ENCODE data around the gene SEMA3F. TPM values are rescaled to one million over a fixed set of nuclear protein-coding genes. Genes with fewer than 3 reads are reported as not detected.
A peak's percentile ranks its signal among the peaks of the same experiment; 100 is the strongest.

The SEMA3F gene
- total RNA-seq, 4 donors from 2014 or later, result 13.2 to 44.2 (median 38.2) TPM

DNA sequence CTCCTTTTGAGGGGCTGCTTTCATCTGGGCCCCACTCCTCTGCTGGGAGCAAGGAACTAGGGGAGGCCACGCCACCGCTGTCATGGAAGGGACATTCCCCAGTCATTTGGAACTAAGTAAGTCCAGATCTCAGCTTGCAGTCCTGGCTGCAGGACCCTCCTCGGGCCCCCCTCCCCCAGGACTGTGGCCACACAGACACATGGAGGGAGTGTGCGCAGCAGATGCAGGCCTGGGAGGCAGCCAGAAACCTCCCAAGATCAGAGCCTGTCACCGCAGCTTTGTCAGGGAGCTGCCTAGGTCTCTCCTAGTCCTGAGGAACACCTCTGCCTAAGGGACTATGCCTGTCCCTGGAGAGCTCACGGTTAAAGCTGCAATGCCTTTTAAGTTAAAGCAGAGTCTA is 7.3 kb upstream of the SEMA3F start:
- Histone ChIP-seq H3K9me3 (no peaks in the 10 kb centered on the region), H3K36me3 (no peaks in the 10 kb centered on the region), H3K4me1 (peaks cover 0 to 5% of the 10 kb centered on the region in 2 donors), H3K27me3 (no peaks in the 10 kb centered on the region), H3K4me3 (replicated peaks in 1 of 3) (no peak overlapping the region), H3K27ac (no peak overlapping the region)
- intact Hi-C loops (cut with DNase I), result no loop called here
- no peak for DNase-seq
- no peak for TF ChIP-seq POLR2A (IDR thresholded peaks at IDR 0.05)
- TF ChIP-seq, protein P1, sequence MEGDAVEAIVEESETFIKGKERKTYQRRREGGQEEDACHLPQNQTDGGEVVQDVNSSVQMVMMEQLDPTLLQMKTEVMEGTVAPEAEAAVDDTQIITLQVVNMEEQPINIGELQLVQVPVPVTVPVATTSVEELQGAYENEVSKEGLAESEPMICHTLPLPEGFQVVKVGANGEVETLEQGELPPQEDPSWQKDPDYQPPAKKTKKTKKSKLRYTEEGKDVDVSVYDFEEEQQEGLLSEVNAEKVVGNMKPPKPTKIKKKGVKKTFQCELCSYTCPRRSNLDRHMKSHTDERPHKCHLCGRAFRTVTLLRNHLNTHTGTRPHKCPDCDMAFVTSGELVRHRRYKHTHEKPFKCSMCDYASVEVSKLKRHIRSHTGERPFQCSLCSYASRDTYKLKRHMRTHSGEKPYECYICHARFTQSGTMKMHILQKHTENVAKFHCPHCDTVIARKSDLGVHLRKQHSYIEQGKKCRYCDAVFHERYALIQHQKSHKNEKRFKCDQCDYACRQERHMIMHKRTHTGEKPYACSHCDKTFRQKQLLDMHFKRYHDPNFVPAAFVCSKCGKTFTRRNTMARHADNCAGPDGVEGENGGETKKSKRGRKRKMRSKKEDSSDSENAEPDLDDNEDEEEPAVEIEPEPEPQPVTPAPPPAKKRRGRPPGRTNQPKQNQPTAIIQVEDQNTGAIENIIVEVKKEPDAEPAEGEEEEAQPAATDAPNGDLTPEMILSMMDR (IDR thresholded peaks at IDR 0.05), result no peak
- WGBS, 2 donors, result 88 to 95% methylated on average over 4 of the region's 6 CpGs

DNA sequence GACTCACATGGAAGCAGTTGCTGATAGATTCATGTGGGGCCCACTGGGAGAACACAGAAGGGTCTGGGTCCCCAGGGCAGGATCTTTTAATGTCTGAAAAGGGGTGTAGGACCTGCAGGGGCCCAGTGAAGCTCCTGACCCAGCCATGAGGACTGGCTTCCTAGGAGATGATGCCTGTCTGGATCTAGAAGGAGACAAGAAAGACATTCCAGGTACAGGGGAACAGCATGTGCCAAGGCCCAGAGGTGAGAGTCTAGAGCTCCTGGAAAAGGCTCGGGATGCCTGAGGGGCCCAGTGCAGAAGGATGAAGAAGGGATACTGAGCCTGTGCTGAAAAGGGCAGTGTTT is 4.7 kb upstream of the SEMA3F start:
- H3K27ac ChIP-seq, result no peak overlapping the region
- H3K36me3 ChIP-seq, result no peaks in the 10 kb centered on the region
- H3K9me3 ChIP-seq, result no peaks in the 10 kb centered on the region
- 83 to 91% methylated on average over 1 of the region's 1 CpG for WGBS, 2 donors
- no peaks in the 10 kb centered on the region for H3K27me3 ChIP-seq
- TF ChIP-seq, protein P1 (IDR thresholded peaks at IDR 0.05), result no peak
- TF ChIP-seq POLR2A (IDR thresholded peaks at IDR 0.05), result no peak
- DNase-seq, result no peak
- intact Hi-C loops (cut with DNase I), result no loop called here
- H3K4me1 ChIP-seq, result peaks cover 6 to 9% of the 10 kb centered on the region in 2 donors
- no peak overlapping the region for H3K4me3 ChIP-seq (replicated peaks in 1 of 3)

DNA sequence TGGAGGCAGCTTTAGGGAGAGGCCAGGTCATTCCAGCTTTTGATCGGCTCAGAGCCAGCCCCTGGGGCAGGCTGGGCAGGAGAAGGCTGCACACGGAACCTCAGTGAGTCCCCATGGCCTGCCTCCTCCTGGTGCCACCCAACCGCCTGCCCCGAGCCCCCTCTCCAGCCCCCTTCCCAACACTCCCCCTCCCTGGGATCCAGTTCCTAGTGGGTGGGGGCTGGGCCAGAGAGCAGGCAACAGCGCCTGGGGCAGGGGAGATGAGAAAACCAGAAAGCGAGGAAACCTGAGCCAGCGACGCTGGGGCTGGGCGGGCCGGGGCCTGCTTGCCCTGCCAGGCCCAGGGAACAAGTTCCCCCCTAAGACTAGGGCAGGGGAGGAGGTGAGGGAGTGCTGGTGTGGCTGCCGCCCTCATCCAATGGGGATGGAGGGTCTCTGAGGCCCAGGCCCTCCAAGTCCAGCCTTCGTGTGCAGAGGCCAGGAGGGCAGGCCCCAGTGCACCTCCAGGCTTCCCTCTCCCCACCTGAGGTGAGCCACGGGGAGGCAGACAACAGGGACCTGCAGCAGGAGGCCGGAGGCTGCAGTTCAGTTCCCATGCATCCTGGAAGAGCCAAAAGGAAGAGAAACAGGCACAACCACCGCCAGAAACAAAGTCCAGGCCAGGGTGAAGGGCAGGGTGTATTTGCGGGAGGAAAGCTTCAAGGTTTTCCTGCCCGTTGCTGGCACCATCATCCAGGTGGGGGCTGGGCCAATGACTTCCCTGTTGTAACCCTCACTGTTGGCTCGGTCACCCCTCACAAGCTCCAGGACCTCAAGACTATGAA is 4.0 kb upstream of the SEMA3F start:
- intact Hi-C loops (cut with DNase I), result no loop called here
- H3K27me3 ChIP-seq, result no peaks in the 10 kb centered on the region
- H3K27ac ChIP-seq, result peak overlapping the region in 1 of 3 donors; percentile 13
- 60 to 64% methylated on average over 12 to 14 of the region's 18 CpGs for WGBS, 2 donors
- H3K36me3 ChIP-seq, result no peaks in the 10 kb centered on the region
- no peak overlapping the region for H3K4me3 ChIP-seq (replicated peaks in 1 of 3)
- no peak for TF ChIP-seq POLR2A (IDR thresholded peaks at IDR 0.05)
- TF ChIP-seq, protein P1 (IDR thresholded peaks at IDR 0.05), result no peak
- H3K9me3 ChIP-seq, result no peaks in the 10 kb centered on the region
- DNase-seq, result peak in 1 of 2 donors; percentile 53
- peaks cover 13 to 15% of the 10 kb centered on the region in 2 donors for H3K4me1 ChIP-seq

DNA sequence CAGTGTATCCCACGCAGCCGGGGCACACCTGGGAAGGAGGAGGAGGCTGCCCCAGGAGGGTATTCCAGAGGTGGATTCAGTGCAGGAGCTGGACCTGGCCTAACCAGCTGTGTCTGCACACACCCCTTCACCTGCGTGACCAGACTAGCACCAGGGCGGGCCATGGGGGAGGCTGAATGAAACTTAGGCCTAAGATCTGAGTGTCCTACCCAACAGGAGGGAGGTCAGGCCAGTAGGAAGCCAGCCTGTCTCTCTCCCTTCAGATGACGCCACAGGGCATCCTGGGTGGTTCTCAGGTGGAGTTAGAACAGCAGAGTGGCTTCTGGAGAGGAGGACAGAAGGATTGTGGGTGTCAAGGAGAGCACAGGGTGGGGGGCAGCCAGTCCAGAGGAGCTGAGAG is 3.4 kb upstream of the SEMA3F start:
- Histone ChIP-seq H3K36me3 (no peaks in the 10 kb centered on the region), H3K9me3 (no peaks in the 10 kb centered on the region), H3K27ac (no peak overlapping the region), H3K4me1 (peaks cover 20 to 21% of the 10 kb centered on the region in 2 donors), H3K27me3 (no peaks in the 10 kb centered on the region), H3K4me3 (replicated peaks in 1 of 3) (no peak overlapping the region)
- TF ChIP-seq, protein P1 (IDR thresholded peaks at IDR 0.05), result no peak
- TF ChIP-seq POLR2A (IDR thresholded peaks at IDR 0.05), result no peak
- 53 to 73% methylated on average over 3 to 4 of the region's 5 CpGs for WGBS, 2 donors
- intact Hi-C loops (cut with DNase I), result no loop called here
- DNase-seq, result peak in 1 of 2 donors; percentile 62

DNA sequence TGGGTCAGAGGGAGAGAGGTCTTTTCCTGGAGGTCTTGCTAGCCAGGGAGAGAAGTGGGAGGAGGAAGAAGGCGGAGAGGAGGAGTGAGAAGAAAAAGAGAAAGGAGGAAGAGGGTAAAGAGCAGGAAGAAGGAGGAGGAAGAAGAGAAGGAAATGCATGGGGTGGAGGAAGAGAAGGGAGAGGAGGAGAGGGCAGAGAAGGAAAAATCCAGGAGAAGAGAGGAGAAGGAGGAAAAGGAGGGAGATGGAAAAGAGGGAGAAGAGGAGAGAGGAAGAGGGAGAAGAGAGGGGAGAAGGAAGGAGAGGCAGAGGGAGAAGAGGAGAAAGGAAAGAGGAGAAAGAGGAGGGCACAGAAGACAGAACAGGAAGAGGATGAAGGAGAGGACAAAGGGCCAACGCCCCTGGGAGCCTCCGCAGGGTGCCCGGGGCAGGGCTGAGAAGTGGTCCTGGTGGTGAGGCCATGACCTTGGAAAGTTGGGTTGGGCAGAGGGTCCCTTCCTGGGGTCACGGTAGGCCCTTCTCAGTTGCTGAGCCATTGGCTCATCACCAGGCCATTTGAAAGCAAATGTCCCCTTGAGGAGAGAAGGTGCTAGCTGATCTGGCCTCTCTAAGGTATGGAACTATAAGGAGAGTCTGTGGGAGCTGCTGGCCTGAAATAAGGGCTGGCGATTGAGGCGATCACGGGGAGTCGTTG is 1.2 kb upstream of the SEMA3F start:
- DNase-seq, result no peak
- no peaks in the 10 kb centered on the region for H3K9me3 ChIP-seq
- H3K27ac ChIP-seq, result peak overlapping the region in 1 of 3 donors; percentile 59
- peaks cover 32 to 42% of the 10 kb centered on the region in 2 donors for H3K4me1 ChIP-seq
- TF ChIP-seq, protein P1 (IDR thresholded peaks at IDR 0.05), result no peak
- TF ChIP-seq POLR2A (IDR thresholded peaks at IDR 0.05), result no peak
- 56 to 78% methylated on average over 6 to 9 of the region's 9 CpGs for WGBS, 2 donors
- intact Hi-C loops (cut with DNase I), result no loop called here
- H3K27me3 ChIP-seq, result no peaks in the 10 kb centered on the region
- no peaks in the 10 kb centered on the region for H3K36me3 ChIP-seq
- peak overlapping the region in 1 of 3 donors; percentile 39 for H3K4me3 ChIP-seq (replicated peaks in 1 of 3)

All from thyroid gland (tissue), 4 donors.